ENCODE results near the gene ANTXR1.

- TF ChIP-seq CTCF (IDR thresholded peaks at IDR 0.05), result no peak
- no peak for TF ChIP-seq EP300 (IDR thresholded peaks at IDR 0.05)
- no peak for TF ChIP-seq POLR2A (IDR thresholded peaks at IDR 0.05)
These were observed 182.7 kb downstream of the ANTXR1 start for GRCh38 chr2:69195706-69196105.
